Measurements from ENCODE around the gene CHST8.

DNA sequence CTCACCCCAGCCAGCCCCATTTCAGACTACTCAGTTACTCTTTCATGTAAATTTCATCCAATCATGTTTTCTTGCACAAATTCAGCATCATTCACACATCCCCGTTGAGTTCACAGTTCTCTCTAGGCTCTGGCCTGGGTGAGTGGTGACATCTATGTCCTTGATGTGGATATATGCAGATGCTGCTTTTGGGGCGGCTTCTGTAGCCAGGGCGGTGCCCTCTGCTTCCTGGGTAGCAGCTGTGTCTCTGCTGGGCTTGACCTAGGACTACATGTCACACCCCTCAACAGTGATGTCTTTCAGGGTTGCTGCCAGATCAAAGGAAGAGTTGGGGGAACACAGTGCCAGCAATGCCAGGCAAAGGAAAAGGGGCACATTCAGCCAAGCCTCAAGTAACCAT is 106.4 kb downstream of the CHST8 start:
- TF ChIP-seq EZH2 (IDR thresholded peaks at IDR 0.05) (no peak), POLR2AphosphoS5 (IDR thresholded peaks at IDR 0.05; ENCODE audit: borderline replicate concordance, low read depth, low read length) (no peak), FOXP2 (optimal IDR thresholded peaks at IDR 0.05; ENCODE audit: control extremely low read depth, extremely low read length, insufficient read depth) (no peak)
